H1 (cell line): ENCODE measurements around the gene CHD3. TPM values are rescaled to one million over a fixed set of nuclear protein-coding genes. Genes with fewer than 3 reads are reported as not detected.

Source experiments
- CTCF ChIA-PET: fragments of 300-600 bp; sonication (Branson Sonifier 250); formaldehyde crosslinking; loops from one replicate; lab custom pipeline; 2021; ENCODE audit not compliant: partially characterized antibody; lab: Charles Lee
- POLR2A ChIA-PET: fragments of 300-600 bp; sonication (Branson Sonifier 250); formaldehyde crosslinking; loops from one replicate; lab custom pipeline; 2021; ENCODE audit warnings: inconsistent platforms; ENCODE audit not compliant: partially characterized antibody; lab: Charles Lee
- DNase-seq, 2 experiments: peaks; one replicate each; pipeline versions ENCODE4 v3.0.0 to v3.0.0-alpha.2; 2010 to 2022; ENCODE audit warnings: low spot score in 2 of 2, low read depth in 1 of 2, mixed read lengths in 1 of 2
- FAIRE-seq: peaks from 2 replicates; lab custom pipeline; 2011; peaks lifted over from hg19 to GRCh38; lab: Jason Lieb, UNC
- H2AFZ ChIP-seq: 2 replicates; pipeline ENCODE4 v1.8.1; 2012; ENCODE audit warnings: low read length, inconsistent platforms
- H2AK5ac ChIP-seq: 2 replicates; pipeline ENCODE4 v1.6.1; 2013; ENCODE audit warnings: low read depth, low read length
- H2BK120ac ChIP-seq: replicated peaks from 2 replicates; pipeline ENCODE3; 2013; ENCODE audit warnings: low read depth, low read length, inconsistent platforms
- H2BK12ac ChIP-seq: 2 replicates; pipeline ENCODE4 v1.6.1; 2013; ENCODE audit warnings: low read depth, low read length
- H2BK15ac ChIP-seq: 2 replicates; pipeline ENCODE4 v1.6.1; 2013; ENCODE audit warnings: low read length
- H2BK20ac ChIP-seq: 2 replicates; pipeline ENCODE4 v1.6.1; 2013; ENCODE audit warnings: low read length
- H2BK5ac ChIP-seq: 2 replicates; pipeline ENCODE4 v1.6.1; 2013; ENCODE audit warnings: low read depth, low read length
- H3K14ac ChIP-seq: 2 replicates; pipeline ENCODE4 v1.6.1; 2013; ENCODE audit warnings: inconsistent platforms; ENCODE audit not compliant: insufficient read length
- H3K18ac ChIP-seq: 2 replicates; pipeline ENCODE4 v1.6.1; 2013; ENCODE audit warnings: low read length; ENCODE audit errors: extremely low read depth
- H3K23ac ChIP-seq: 2 replicates; pipeline ENCODE4 v1.6.1; 2013; ENCODE audit warnings: inconsistent platforms; ENCODE audit not compliant: insufficient read length
- H3K23me2 ChIP-seq: 2 replicates; pipeline ENCODE4 v1.6.1; 2013; ENCODE audit warnings: low read depth, low read length
- H3K27ac ChIP-seq: 2 replicates; pipeline ENCODE4 v1.6.1; 2011; ENCODE audit warnings: low read depth, low read length, inconsistent platforms
- H3K27me3 ChIP-seq, 4 experiments: replicated peaks in 1 of 4; 1 replicate in 1 of 4; 2 replicates in 3 of 4; pipeline versions ENCODE4 v1.6.1 to v1.8.1; 2011 to 2013; ENCODE audit warnings: low read length in 3 of 4, mild to moderate bottlenecking in 3 of 4, inconsistent platforms in 2 of 4, mixed read lengths in 2 of 4, moderate library complexity in 1 of 4; ENCODE audit not compliant: control insufficient read depth in 3 of 4, insufficient read depth in 3 of 4; ENCODE audit errors: extremely low read depth in 1 of 4
- H3K36me3 ChIP-seq, 4 experiments: 2 replicates each; pipeline versions ENCODE4 v1.6.1 to v1.8.1; 2011 to 2013; ENCODE audit warnings: mild to moderate bottlenecking in 4 of 4, low read length in 3 of 4, moderate library complexity in 2 of 4, control low read depth in 1 of 4, inconsistent platforms in 1 of 4; ENCODE audit not compliant: insufficient read depth in 4 of 4, control insufficient read depth in 2 of 4
- H3K4ac ChIP-seq: replicated peaks from 2 replicates; pipeline ENCODE3; 2013; ENCODE audit warnings: low read length, low read depth, mixed read lengths, inconsistent platforms; ENCODE audit not compliant: insufficient read length
- H3K4me1 ChIP-seq, 4 experiments: replicated peaks in 1 of 4; 1 replicate in 1 of 4; 2 replicates in 3 of 4; pipeline versions ENCODE4 v1.6.1 to v1.8.1; 2011 to 2013; ENCODE audit warnings: low read length in 3 of 4, inconsistent platforms in 2 of 4, mixed read lengths in 1 of 4; ENCODE audit not compliant: insufficient read depth in 4 of 4, control insufficient read depth in 3 of 4
- H3K4me2 ChIP-seq, 2 experiments: 2 replicates each; pipeline versions ENCODE4 v1.6.1 to v1.8.1; 2011 to 2013; ENCODE audit warnings: low read depth in 2 of 2, low read length in 2 of 2, control low read depth in 1 of 2, inconsistent platforms in 1 of 2, mild to moderate bottlenecking in 1 of 2; ENCODE audit not compliant: insufficient read depth in 1 of 2
- H3K4me3 ChIP-seq, 4 experiments: fragments of 200-600, 300-600 bp in 1 of 4; sonication (generic), shearing (Covaris generic), sonication (Bioruptor Twin) in 1 of 4; 2 replicates each; pipeline versions ENCODE4 v1.5.1 to v1.8.1; 2011 to 2016; ENCODE audit warnings: low read length in 4 of 4, low read depth in 3 of 4, control low read depth in 2 of 4, inconsistent platforms in 2 of 4, mild to moderate bottlenecking in 2 of 4, mixed read lengths in 1 of 4, moderate library complexity in 1 of 4; ENCODE audit not compliant: insufficient read depth in 2 of 4; ENCODE audit errors: extremely low read depth in 1 of 4
- H3K56ac ChIP-seq: replicated peaks from 2 replicates; pipeline ENCODE3; 2013; ENCODE audit warnings: low read depth, mild to moderate bottlenecking, mixed read lengths, low read length, inconsistent platforms; ENCODE audit not compliant: insufficient read length
- H3K79me1 ChIP-seq: 2 replicates; pipeline ENCODE4 v1.6.1; 2013; ENCODE audit warnings: low read depth, low read length, control low read depth
- H3K79me2 ChIP-seq, 2 experiments: 2 replicates each; pipeline versions ENCODE4 v1.6.1 to v1.8.1; 2012 to 2013; ENCODE audit warnings: low read length in 2 of 2, mild to moderate bottlenecking in 2 of 2, inconsistent platforms in 1 of 2; ENCODE audit not compliant: insufficient read depth in 2 of 2, control insufficient read depth in 1 of 2
- H3K9ac ChIP-seq, 4 experiments: replicated peaks in 1 of 4; 1 replicate in 1 of 4; 2 replicates in 3 of 4; pipeline versions ENCODE4 v1.6.1 to v1.8.1; 2011 to 2013; ENCODE audit warnings: low read depth in 3 of 4, low read length in 3 of 4, control low read depth in 2 of 4, mild to moderate bottlenecking in 2 of 4, moderate library complexity in 2 of 4, inconsistent platforms in 1 of 4; ENCODE audit errors: extremely low read depth in 1 of 4
- H3K9me3 ChIP-seq, 2 experiments: 2 replicates each; pipeline versions ENCODE4 v1.6.1 to v1.8.1; 2012 to 2013; ENCODE audit warnings: mild to moderate bottlenecking in 2 of 2, moderate library complexity in 2 of 2, control low read depth in 1 of 2, inconsistent platforms in 1 of 2, low read depth in 1 of 2, low read length in 1 of 2, mixed read lengths in 1 of 2; ENCODE audit not compliant: insufficient read depth in 2 of 2
- H4K20me1 ChIP-seq, 2 experiments: replicated peaks in 1 of 2; 2 replicates each; pipeline versions ENCODE3 to v1.8.1; 2011 to 2013; ENCODE audit warnings: inconsistent platforms in 2 of 2, low read length in 2 of 2, mild to moderate bottlenecking in 1 of 2; ENCODE audit not compliant: insufficient read depth in 2 of 2, control insufficient read depth in 1 of 2
- H4K5ac ChIP-seq: 2 replicates; pipeline ENCODE4 v1.6.1; 2013; ENCODE audit warnings: low read length, low read depth, mixed read lengths, inconsistent platforms; ENCODE audit not compliant: insufficient read length
- H4K8ac ChIP-seq: 2 replicates; pipeline ENCODE4 v1.8.0; 2013; ENCODE audit warnings: mild to moderate bottlenecking, moderate library complexity, low read length, inconsistent platforms; ENCODE audit not compliant: insufficient read depth; ENCODE audit errors: extremely low read depth
- H4K91ac ChIP-seq: replicated peaks from 2 replicates; pipeline ENCODE3; 2013; ENCODE audit warnings: low read length, mixed read lengths, inconsistent platforms; ENCODE audit not compliant: insufficient read length
- WGBS, 2 experiments: shearing (Covaris generic) in 1 of 2; methylation state at CpG; one replicate each; pipeline versions ENCODE4 v1.1.6 to v1.1.7; 2013 to 2015; ENCODE audit warnings: low lambda C conversion rate in 2 of 2, mixed read lengths in 2 of 2, inconsistent platforms in 1 of 2, low coverage in 1 of 2, missing lambda C conversion rate in 1 of 2; ENCODE audit not compliant: insufficient replicate concordance in 2 of 2, insufficient coverage in 1 of 2, insufficient read length in 1 of 2; ENCODE audit errors: extremely low coverage in 1 of 2, missing lambda C conversion rate in 1 of 2; 5-methylcytosine and 5-hydroxymethylcytosine counted together
- polyA plus RNA-seq, 7 experiments: library from polyadenylated mRNA; depleted of rRNA in 3 of 7; stranded (reverse) in 5 of 7; unstranded in 2 of 7; fragments of >200 nt in 5 of 7; fragments of 200-250 nt in 2 of 7; gene quantifications; 1 replicate in 5 of 7; 2 replicates in 1 of 7; 4 replicates in 1 of 7; pipeline versions ENCODE4 v1.2.1 to v1.2.3, GENCODE V29; 2011 to 2013; ENCODE audit warnings: missing spikeins in 2 of 7, mixed read lengths in 2 of 7
- total RNA-seq: library from RNA; stranded (reverse); fragmentation: NEBNext Ultra II Directional; extraction: Animal tissue kit (Norgen Biotek cat#: 25700); gene quantifications from 2 replicates; pipeline ENCODE4 v1.2.1, GENCODE V29; 2021

The CHD3 gene
- total and polyA plus RNA-seq, 2 of the 8 experiments (the other 6 are each of a cell fraction or from before 2014, with no cell fraction given): 12.3 to 12.9 TPM

GRCh38 chr17:7881276-7882054 lies 7.1 kb upstream of the CHD3 start:
- Histone ChIP-seq H3K14ac (no peak overlapping the region), H3K23me2 (peaks cover 11% of the 10 kb centered on the region; the same call in 1 of the 2 replicates), H2AK5ac (no peak overlapping the region), H3K4me3 (no peak overlapping the region), H2BK15ac (no peak overlapping the region), H2AFZ (no peak overlapping the region), H3K4me2 (no peak overlapping the region), H3K9ac (no peak overlapping the region), H4K91ac (no peak overlapping the region), H2BK120ac (no peak overlapping the region), H2BK12ac (no peak overlapping the region), H3K79me2 (no peaks in the 10 kb centered on the region), H4K20me1 (no peaks in the 10 kb centered on the region), H2BK20ac (no peak overlapping the region), H3K27ac (no peak overlapping the region), H3K36me3 (peaks cover 3 to 10% (median 5%) of the 10 kb centered on the region in 4 experiments; a peak in 5 of 8 replicates), H2BK5ac (no peak overlapping the region), H4K8ac (no peak overlapping the region), H3K23ac (no peak overlapping the region), H3K56ac (no peak overlapping the region), H3K4ac (no peak overlapping the region), H3K18ac (no peak overlapping the region), H3K4me1 (peaks cover 0 to 3% (median 1%) of the 10 kb centered on the region in 4 experiments; a peak in 4 of 7 replicates), H3K79me1 (no peaks in the 10 kb centered on the region), H3K9me3 (no peaks in the 10 kb centered on the region), H3K27me3 (peaks cover 0 to 10% (median 3%) of the 10 kb centered on the region in 4 experiments; a peak in 3 of 7 replicates), H4K5ac (no peak overlapping the region)
- POLR2A ChIA-PET: no interaction called here
- FAIRE-seq (no peak), DNase-seq (no peak)
- 87% methylated on average over 7 of the region's 7 CpGs; no CpG with 5 or more reads in 1 of the 2 experiments for WGBS, 2 experiments
- CTCF ChIA-PET: no interaction called here
